ENCODE results near the gene SLC8A2.
A peak's percentile ranks its signal among the peaks of the same experiment; 100 is the strongest.

The SLC8A2 gene

GRCh38 chr19:47433121-47433520, 38.6 kb downstream of the SLC8A2 start:
- no peak for DNase-seq (ENCODE audit: extremely low read depth in 1 of 2, low read depth in 1 of 2)

GRCh38 chr19:47432499-47432898, 39.2 kb downstream of the SLC8A2 start:
- DNase-seq (ENCODE audit: extremely low read depth in 1 of 2, low read depth in 1 of 2), result no peak

GRCh38 chr19:47432091-47432490, 39.6 kb downstream of the SLC8A2 start:
- DNase-seq (ENCODE audit: extremely low read depth in 1 of 2, low read depth in 1 of 2), result no peak

- no peak for DNase-seq (ENCODE audit: extremely low read depth in 1 of 2, low read depth in 1 of 2)
These were observed 41.5 kb downstream of the SLC8A2 start for GRCh38 chr19:47430041-47430802.

GRCh38 chr19:47429140-47429793, 42.4 kb downstream of the SLC8A2 start:
- DNase-seq (ENCODE audit: extremely low read depth in 1 of 2, low read depth in 1 of 2), result no peak

GRCh38 chr19:47428177-47428894, 43.4 kb downstream of the SLC8A2 start:
- peak; percentile 66 to 92 for DNase-seq (ENCODE audit: extremely low read depth in 1 of 2, low read depth in 1 of 2)

- peak in 1 of 2 donors; percentile 53 for DNase-seq (ENCODE audit: extremely low read depth in 1 of 2, low read depth in 1 of 2)
These were observed 44.2 kb downstream of the SLC8A2 start for GRCh38 chr19:47427241-47428176.

- DNase-seq (ENCODE audit: extremely low read depth in 1 of 2, low read depth in 1 of 2), result no peak
These were observed 48.4 kb downstream of the SLC8A2 start for GRCh38 chr19:47423203-47423882.

GRCh38 chr19:47422417-47423163, 49.1 kb downstream of the SLC8A2 start:
- DNase-seq (ENCODE audit: extremely low read depth in 1 of 2, low read depth in 1 of 2), result no peak

GRCh38 chr19:47421844-47422395, 49.8 kb downstream of the SLC8A2 start:
- no peak for DNase-seq (ENCODE audit: extremely low read depth in 1 of 2, low read depth in 1 of 2)

- DNase-seq (ENCODE audit: extremely low read depth in 1 of 2, low read depth in 1 of 2), result no peak
These were observed 50.4 kb downstream of the SLC8A2 start for GRCh38 chr19:47421244-47421786.

- no peak for DNase-seq (ENCODE audit: extremely low read depth in 1 of 2, low read depth in 1 of 2)
These were observed 51.9 kb downstream of the SLC8A2 start for GRCh38 chr19:47419789-47420188.

GRCh38 chr19:47419030-47419783, 52.5 kb downstream of the SLC8A2 start, which contains the start of gene MEIS3:
Gene MEIS3 (minus strand): TSS chr19:47419527. CDS start chr19:47419081, 446 bp downstream.
- no peak for DNase-seq (ENCODE audit: extremely low read depth in 1 of 2, low read depth in 1 of 2)

- DNase-seq (ENCODE audit: extremely low read depth in 1 of 2, low read depth in 1 of 2), result no peak
These were observed 53.0 kb downstream of the SLC8A2 start for GRCh38 chr19:47418692-47419029.

- no peak for DNase-seq (ENCODE audit: extremely low read depth in 1 of 2, low read depth in 1 of 2)
These were observed 53.7 kb downstream of the SLC8A2 start for GRCh38 chr19:47417746-47418691.

GRCh38 chr19:47417107-47417745, 54.5 kb downstream of the SLC8A2 start:
- DNase-seq (ENCODE audit: extremely low read depth in 1 of 2, low read depth in 1 of 2), result no peak

GRCh38 chr19:47416643-47416985, 55.1 kb downstream of the SLC8A2 start:
- no peak for DNase-seq (ENCODE audit: extremely low read depth in 1 of 2, low read depth in 1 of 2)
